ENCODE results near the gene HOXA4.

DNA sequence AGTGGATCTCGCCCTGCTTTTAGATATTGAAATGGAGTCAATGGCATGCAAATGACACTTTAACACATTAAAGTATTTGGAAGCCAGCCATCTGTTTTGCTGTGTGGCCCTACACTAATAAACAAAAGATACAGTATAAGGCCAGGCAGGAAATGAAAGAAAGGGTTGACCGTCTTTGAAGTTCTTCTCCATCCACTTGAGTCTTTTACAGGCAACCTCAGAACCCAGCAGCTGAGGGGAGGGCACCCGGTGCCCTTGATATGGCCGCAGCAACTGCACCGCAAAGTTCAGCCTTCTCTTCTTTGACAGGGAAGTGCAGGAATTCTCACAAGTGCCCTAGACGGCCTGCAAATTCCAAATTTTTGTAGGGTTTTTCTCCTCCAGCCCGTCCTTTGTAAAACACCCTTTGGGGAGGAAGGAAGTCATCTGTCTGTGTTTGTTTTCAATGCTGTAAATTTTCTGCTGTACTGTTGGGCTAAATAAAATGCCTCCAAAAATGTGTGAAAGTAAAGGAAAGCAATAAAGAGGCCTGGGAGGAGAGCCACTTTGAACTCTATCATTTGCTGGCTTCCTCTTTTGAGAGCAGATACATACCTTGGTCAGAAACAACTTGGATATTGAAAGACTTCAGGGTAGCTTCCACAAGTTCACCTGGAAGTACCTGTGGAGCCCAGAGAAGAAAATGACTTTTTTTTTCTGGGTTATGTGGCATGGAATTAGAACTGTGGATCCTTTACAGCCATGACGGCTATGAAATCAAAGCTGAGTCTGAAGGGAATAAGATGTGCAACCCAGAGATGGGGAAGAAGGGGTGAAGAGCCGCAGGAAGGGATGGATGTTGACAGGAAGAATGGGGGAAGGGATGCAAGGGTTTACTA is 38.4 kb downstream of the HOXA4 start:
- TF ChIP-seq, protein P1, sequence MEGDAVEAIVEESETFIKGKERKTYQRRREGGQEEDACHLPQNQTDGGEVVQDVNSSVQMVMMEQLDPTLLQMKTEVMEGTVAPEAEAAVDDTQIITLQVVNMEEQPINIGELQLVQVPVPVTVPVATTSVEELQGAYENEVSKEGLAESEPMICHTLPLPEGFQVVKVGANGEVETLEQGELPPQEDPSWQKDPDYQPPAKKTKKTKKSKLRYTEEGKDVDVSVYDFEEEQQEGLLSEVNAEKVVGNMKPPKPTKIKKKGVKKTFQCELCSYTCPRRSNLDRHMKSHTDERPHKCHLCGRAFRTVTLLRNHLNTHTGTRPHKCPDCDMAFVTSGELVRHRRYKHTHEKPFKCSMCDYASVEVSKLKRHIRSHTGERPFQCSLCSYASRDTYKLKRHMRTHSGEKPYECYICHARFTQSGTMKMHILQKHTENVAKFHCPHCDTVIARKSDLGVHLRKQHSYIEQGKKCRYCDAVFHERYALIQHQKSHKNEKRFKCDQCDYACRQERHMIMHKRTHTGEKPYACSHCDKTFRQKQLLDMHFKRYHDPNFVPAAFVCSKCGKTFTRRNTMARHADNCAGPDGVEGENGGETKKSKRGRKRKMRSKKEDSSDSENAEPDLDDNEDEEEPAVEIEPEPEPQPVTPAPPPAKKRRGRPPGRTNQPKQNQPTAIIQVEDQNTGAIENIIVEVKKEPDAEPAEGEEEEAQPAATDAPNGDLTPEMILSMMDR (IDR thresholded peaks at IDR 0.05): no peak
- no peak for TF ChIP-seq POLR2A (IDR thresholded peaks at IDR 0.05)
